K562 (cell line): ENCODE data around the gene UMAD1. TPM values are rescaled to one million over a fixed set of nuclear protein-coding genes. Genes with fewer than 3 reads are reported as not detected.

Experiments
- AFF4 ChIP-seq: sonication (generic); formaldehyde crosslinking; IDR thresholded peaks from 2 replicates; pipeline ENCODE4 v1.8.0; 2023; ENCODE audit warnings: mild to moderate bottlenecking, missing genetic modification reagents
- CHCHD3 ChIP-seq: fragments of 250-450 bp; sonication (Bioruptor Pico); IDR thresholded peaks from 2 replicates; pipeline ENCODE4 v2.1.2; 2022; ENCODE audit warnings: mild to moderate bottlenecking
- CREB1 ChIP-seq, 2 experiments: sonication (generic) in 1 of 2; formaldehyde crosslinking in 1 of 2; IDR thresholded peaks; 2 replicates each; pipeline versions ENCODE4 v1.6.1 to v1.8.0; 2012 to 2022; ENCODE audit warnings: inconsistent platforms in 1 of 2, mild to moderate bottlenecking in 1 of 2, missing genetic modification reagents in 1 of 2, moderate library complexity in 1 of 2
- CREB3 ChIP-seq: fragments of 450-650 bp; conservative IDR thresholded peaks from 2 replicates; pipeline ENCODE4 v1.6.1; 2016; ENCODE audit warnings: missing genetic modification characterization, low read depth, mild to moderate bottlenecking, missing compliant biosample characterization, moderate library complexity
- HDGF ChIP-seq: fragments of 450-650 bp; IDR thresholded peaks from 2 replicates; pipeline ENCODE4 v1.6.1; 2016
- JUN ChIP-seq, 2 experiments: sonication (generic) in 1 of 2; formaldehyde crosslinking in 1 of 2; IDR thresholded peaks; 2 replicates each; pipeline versions ENCODE4 v1.6.1 to v1.8.0; 2012 to 2022; ENCODE audit warnings: borderline replicate concordance in 2 of 2, mild to moderate bottlenecking in 2 of 2, improper control_type of control experiment in 1 of 2, low read depth in 1 of 2, low read length in 1 of 2, missing genetic modification reagents in 1 of 2
- NR2C1 ChIP-seq, 2 experiments: fragments of 450-650 bp; IDR thresholded peaks; 2 replicates each; pipeline ENCODE4 v1.6.1; 2017; ENCODE audit warnings: mild to moderate bottlenecking in 2 of 2, antibody characterized with exemption in 1 of 2, inconsistent platforms in 1 of 2, missing compliant biosample characterization in 1 of 2, missing genetic modification characterization in 1 of 2
- RBM14 ChIP-seq: fragments of 200-400 bp; formaldehyde crosslinking; IDR thresholded peaks from 2 replicates; pipeline ENCODE4 v1.6.1; 2018; ENCODE audit warnings: low read depth, mild to moderate bottlenecking, low read length, moderate library complexity, borderline replicate concordance; ENCODE audit not compliant: insufficient read depth
- SIN3A ChIP-seq, 2 experiments: fragments of 150-350 bp in 1 of 2; IDR thresholded peaks; 2 replicates each; pipeline ENCODE4 v1.6.1; 2011 to 2016; ENCODE audit warnings: borderline replicate concordance in 2 of 2, low read depth in 2 of 2, low read length in 2 of 2, mild to moderate bottlenecking in 2 of 2, moderate library complexity in 2 of 2; ENCODE audit not compliant: control insufficient read depth in 1 of 2
- SNIP1 ChIP-seq: fragments of 450-650 bp; IDR thresholded peaks from 2 replicates; pipeline ENCODE4 v1.7.1; 2017; ENCODE audit warnings: low read depth, mild to moderate bottlenecking
- TAL1 ChIP-seq: fragments of 450-650 bp; IDR thresholded peaks from 2 replicates; pipeline ENCODE4 v1.6.1; 2016; ENCODE audit warnings: mild to moderate bottlenecking
- TOE1 ChIP-seq, 2 experiments: fragments of 450-650 bp in 1 of 2; sonication (generic) in 1 of 2; formaldehyde crosslinking in 1 of 2; IDR thresholded peaks; 2 replicates each; pipeline versions ENCODE4 v1.7.1 to v1.8.0; 2016 to 2022; ENCODE audit warnings: borderline replicate concordance in 2 of 2, mild to moderate bottlenecking in 2 of 2, antibody characterized with exemption in 1 of 2, inconsistent platforms in 1 of 2, low read depth in 1 of 2, missing genetic modification reagents in 1 of 2, moderate library complexity in 1 of 2
- U2AF1 ChIP-seq: fragments of 200-400 bp; formaldehyde crosslinking; optimal IDR thresholded peaks from 2 replicates; pipeline ENCODE3; 2017; ENCODE audit warnings: mild to moderate bottlenecking, low read depth, low read length, moderate library complexity
- ZBTB49 ChIP-seq: sonication (generic); formaldehyde crosslinking; IDR thresholded peaks from 2 replicates; pipeline ENCODE4 v1.8.0; 2022; ENCODE audit warnings: missing genetic modification reagents, mild to moderate bottlenecking, borderline replicate concordance
- ZNF282 ChIP-seq: sonication (generic); formaldehyde crosslinking; IDR thresholded peaks from 2 replicates; pipeline ENCODE4 v1.8.1; 2023; ENCODE audit warnings: missing genetic modification reagents
- polyA plus RNA-seq, 8 experiments: library from polyadenylated mRNA; depleted of rRNA in 4 of 8; stranded (reverse) in 5 of 8; unstranded in 3 of 8; fragments of >200 nt; fragmentation: Nextera tagmentation in 2 of 8; fragmentation: Illumina TruSeq in 1 of 8; extraction: Ambion mirVana in 2 of 8; extraction: Trizol in 1 of 8; gene quantifications; 2 replicates each; pipeline versions ENCODE4 v1.2.1 to v1.2.3, GENCODE V29; 2011 to 2014; ENCODE audit warnings: inconsistent platforms in 1 of 8, missing spikeins in 1 of 8
- total RNA-seq, 7 experiments: library from RNA; depleted of rRNA in 6 of 7; stranded (reverse); fragments of >200 nt in 6 of 7; fragmentation: Illumina TruSeq in 2 of 7; extraction: Trizol in 2 of 7; gene quantifications; 2 replicates each; pipeline versions ENCODE4 v1.2.1 to v1.2.3, GENCODE V29; 2011 to 2021; ENCODE audit warnings: low replicate concordance in 1 of 7

The UMAD1 gene
- total and polyA plus RNA-seq, 9 of the 15 experiments (the other 6 are each of a cell fraction or from before 2014, with no cell fraction given): 9.0 to 26.7 (median 13.3) TPM

- TF ChIP-seq ZBTB49 (no peak), CHCHD3 (CRISPR knock-in tag) (no peak), U2AF1 (no peak), CREB1 (IDR thresholded peaks at IDR 0.05) (peak; percentile 77), CREB1 (CRISPR knock-in tag; IDR thresholded peaks at IDR 0.05) (peak; percentile 88), AFF4 (CRISPR knock-in tag) (peak; percentile 69; the same call in 1 of the 2 replicates), RBM14 (no peak), TAL1 (peak; percentile 34), NR2C1 (IDR thresholded peaks at IDR 0.05) (peak; percentile 97), NR2C1 (tag; IDR thresholded peaks at IDR 0.05) (peak; percentile 97), ZNF282 (CRISPR knock-in tag) (no peak), SIN3A (IDR thresholded peaks at IDR 0.05; ENCODE audit: borderline replicate concordance in 2 of 2, control insufficient read depth in 1 of 2, low read depth in 2 of 2, low read length in 2 of 2) (peak in 1 of 2 experiments; percentile 91; a peak in 3 of 4 replicates), SNIP1 (no peak), CREB3 (tag) (no peak), TOE1 (IDR thresholded peaks at IDR 0.05; ENCODE audit: borderline replicate concordance) (peak; percentile 61; the same call in 1 of the 2 replicates), TOE1 (CRISPR knock-in tag; IDR thresholded peaks at IDR 0.05; ENCODE audit: borderline replicate concordance, low read depth) (no peak), JUN (IDR thresholded peaks at IDR 0.05; ENCODE audit: borderline replicate concordance, low read depth, low read length) (no peak), JUN (CRISPR knock-in tag; IDR thresholded peaks at IDR 0.05; ENCODE audit: borderline replicate concordance) (no peak), HDGF (no peak)
These were observed at the start of gene UMAD1 (continued) for GRCh38 chr7:7640221-7641128.
